GM18511 (cell line): ENCODE results near the gene RIPOR2.
"Not testable (repeated sequence)": the region's sequence is repeated elsewhere in the genome, so short reads cannot be mapped to it uniquely, and the experiment has no call there.

Experiments used
- ATAC-seq: cut with Tn5 transposase; IDR thresholded peaks from one replicate; pipeline ENCODE4 v1.9.1; 2021; ENCODE audit warnings: mild to moderate bottlenecking, moderate library complexity; ENCODE audit not compliant: unreplicated experiment

RIPOR2 gene

GRCh38 chr6:24927985-24928745 lies 7.6 kb downstream of the RIPOR2 start:
- ATAC-seq: no peak

GRCh38 chr6:24927277-24927955 lies 8.3 kb downstream of the RIPOR2 start:
- no peak for ATAC-seq

- ATAC-seq: not testable (repeated sequence)
Measured at GRCh38 chr6:24926647-24927046, 9.1 kb downstream of the RIPOR2 start.

GRCh38 chr6:24926192-24926591 lies 9.6 kb downstream of the RIPOR2 start:
- ATAC-seq: no peak

- ATAC-seq: no peak
Measured at GRCh38 chr6:24925661-24926060, 10.1 kb downstream of the RIPOR2 start.

- ATAC-seq: no peak
Measured at GRCh38 chr6:24924580-24925356, 11.0 kb downstream of the RIPOR2 start.

GRCh38 chr6:24923885-24924401 lies 11.8 kb downstream of the RIPOR2 start:
- ATAC-seq: no peak

- no peak for ATAC-seq
Measured at GRCh38 chr6:24922814-24923213, 12.9 kb downstream of the RIPOR2 start.

GRCh38 chr6:24922170-24922569 lies 13.6 kb downstream of the RIPOR2 start:
- ATAC-seq: no peak

- ATAC-seq: no peak
Measured at GRCh38 chr6:24920136-24920535, 15.6 kb downstream of the RIPOR2 start.

- peak; percentile 80 for ATAC-seq
Measured at GRCh38 chr6:24919056-24919892, 16.5 kb downstream of the RIPOR2 start.

GRCh38 chr6:24918641-24919055 lies 17.1 kb downstream of the RIPOR2 start:
- ATAC-seq: no peak

- ATAC-seq: no peak
Measured at GRCh38 chr6:24916496-24916895, 19.3 kb downstream of the RIPOR2 start.

GRCh38 chr6:24915641-24916040 lies 20.1 kb downstream of the RIPOR2 start:
- no peak for ATAC-seq

GRCh38 chr6:24914082-24914481 lies 21.7 kb downstream of the RIPOR2 start:
- ATAC-seq: not testable (repeated sequence)

GRCh38 chr6:24911796-24912382 lies 23.9 kb downstream of the RIPOR2 start:
- ATAC-seq: no peak

GRCh38 chr6:24910961-24911725 lies 24.6 kb downstream of the RIPOR2 start:
- ATAC-seq: peak; percentile 47

- ATAC-seq: peak; percentile 67
Measured at GRCh38 chr6:24910331-24910960, 25.3 kb downstream of the RIPOR2 start.
